Measurements from ENCODE around the gene RBM20. TPM values are rescaled to one million over a fixed set of nuclear protein-coding genes. Genes with fewer than 3 reads are reported as not detected.

RBM20 gene
- total RNA-seq, 1 donor from 2014 or later, result 0.58 TPM

DNA sequence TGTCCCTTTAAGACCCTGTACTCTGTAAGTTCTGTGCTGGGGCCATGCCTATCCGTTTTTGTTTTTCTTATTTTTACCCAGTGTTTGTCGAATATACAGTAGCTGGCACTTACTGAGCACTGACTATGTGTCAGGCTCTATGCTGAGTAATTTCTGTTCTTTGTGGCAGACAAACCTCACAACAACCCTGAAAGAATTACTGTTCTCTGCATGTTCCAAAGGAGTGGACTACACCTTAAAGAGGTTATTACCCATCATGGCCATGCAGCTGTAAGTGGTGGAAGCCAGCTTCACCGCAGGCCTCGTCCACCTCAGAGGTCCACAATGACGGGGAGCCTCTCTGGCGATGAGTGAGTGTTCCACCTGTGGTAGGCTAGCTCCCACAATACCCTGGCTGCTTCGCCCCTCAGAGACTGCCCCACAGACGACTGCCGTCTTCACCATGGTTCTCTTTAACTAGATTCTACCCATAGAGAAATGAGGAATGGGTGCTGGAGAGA lies 30.1 kb upstream of the RBM20 start:
- Mint-ChIP-seq H3K4me3 (no peak overlapping the region), H3K9me3 (no peaks in the 10 kb centered on the region), H3K27ac (ENCODE audit: unreplicated experiment) (no peak overlapping the region), H3K27me3 (ENCODE audit: low read depth) (no peaks in the 10 kb centered on the region), H3K36me3 (ENCODE audit: low read depth) (no peaks in the 10 kb centered on the region), H3K4me1 (peaks cover 6% of the 10 kb centered on the region)
- TF ChIP-seq, protein P1, sequence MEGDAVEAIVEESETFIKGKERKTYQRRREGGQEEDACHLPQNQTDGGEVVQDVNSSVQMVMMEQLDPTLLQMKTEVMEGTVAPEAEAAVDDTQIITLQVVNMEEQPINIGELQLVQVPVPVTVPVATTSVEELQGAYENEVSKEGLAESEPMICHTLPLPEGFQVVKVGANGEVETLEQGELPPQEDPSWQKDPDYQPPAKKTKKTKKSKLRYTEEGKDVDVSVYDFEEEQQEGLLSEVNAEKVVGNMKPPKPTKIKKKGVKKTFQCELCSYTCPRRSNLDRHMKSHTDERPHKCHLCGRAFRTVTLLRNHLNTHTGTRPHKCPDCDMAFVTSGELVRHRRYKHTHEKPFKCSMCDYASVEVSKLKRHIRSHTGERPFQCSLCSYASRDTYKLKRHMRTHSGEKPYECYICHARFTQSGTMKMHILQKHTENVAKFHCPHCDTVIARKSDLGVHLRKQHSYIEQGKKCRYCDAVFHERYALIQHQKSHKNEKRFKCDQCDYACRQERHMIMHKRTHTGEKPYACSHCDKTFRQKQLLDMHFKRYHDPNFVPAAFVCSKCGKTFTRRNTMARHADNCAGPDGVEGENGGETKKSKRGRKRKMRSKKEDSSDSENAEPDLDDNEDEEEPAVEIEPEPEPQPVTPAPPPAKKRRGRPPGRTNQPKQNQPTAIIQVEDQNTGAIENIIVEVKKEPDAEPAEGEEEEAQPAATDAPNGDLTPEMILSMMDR (conservative IDR thresholded peaks at IDR 0.05), result no peak
- no peak for DNase-seq (ENCODE audit: low read depth, low spot score)

DNA sequence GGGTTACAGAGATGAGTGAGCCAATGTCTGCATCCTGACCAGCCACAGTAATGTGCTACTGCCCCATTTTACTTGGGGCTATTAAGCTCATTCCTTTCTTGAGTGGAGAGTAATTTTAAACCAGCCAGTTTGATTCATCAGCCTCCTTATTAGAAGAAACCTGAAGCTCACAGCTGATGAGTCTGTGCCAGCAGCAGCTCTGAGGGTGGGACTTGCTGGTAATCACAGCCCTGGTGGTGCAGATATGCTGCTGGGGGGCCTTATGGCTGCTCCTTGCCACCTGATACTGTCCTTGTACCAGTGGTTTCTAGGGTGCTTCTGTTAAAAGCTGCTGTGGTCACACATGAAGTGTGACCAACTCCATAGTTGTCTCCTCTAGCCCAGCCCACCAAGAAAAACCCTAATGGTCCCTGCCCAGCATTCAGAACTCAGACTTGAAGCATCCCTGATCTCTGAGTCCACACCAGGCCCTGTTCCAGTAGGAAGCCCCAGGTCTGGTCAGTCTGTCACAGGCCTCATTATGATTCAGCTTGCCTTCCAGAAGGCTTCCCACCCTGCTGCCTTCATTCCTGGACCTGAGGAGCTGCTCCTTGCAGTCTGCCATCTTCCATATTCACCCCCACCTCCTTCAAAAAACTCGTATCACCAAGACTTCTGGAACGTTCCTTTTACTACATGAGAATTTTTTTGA lies 28.9 kb upstream of the RBM20 start:
- no peaks in the 10 kb centered on the region for H3K27me3 Mint-ChIP-seq (ENCODE audit: low read depth)
- H3K4me3 Mint-ChIP-seq, result no peak overlapping the region
- no peak for DNase-seq (ENCODE audit: low read depth, low spot score)
- peaks cover 4% of the 10 kb centered on the region for H3K4me1 Mint-ChIP-seq
- H3K27ac Mint-ChIP-seq (ENCODE audit: unreplicated experiment), result no peak overlapping the region
- TF ChIP-seq, protein P1 (conservative IDR thresholded peaks at IDR 0.05), result no peak
- H3K9me3 Mint-ChIP-seq, result no peaks in the 10 kb centered on the region
- H3K36me3 Mint-ChIP-seq (ENCODE audit: low read depth), result no peaks in the 10 kb centered on the region

DNA sequence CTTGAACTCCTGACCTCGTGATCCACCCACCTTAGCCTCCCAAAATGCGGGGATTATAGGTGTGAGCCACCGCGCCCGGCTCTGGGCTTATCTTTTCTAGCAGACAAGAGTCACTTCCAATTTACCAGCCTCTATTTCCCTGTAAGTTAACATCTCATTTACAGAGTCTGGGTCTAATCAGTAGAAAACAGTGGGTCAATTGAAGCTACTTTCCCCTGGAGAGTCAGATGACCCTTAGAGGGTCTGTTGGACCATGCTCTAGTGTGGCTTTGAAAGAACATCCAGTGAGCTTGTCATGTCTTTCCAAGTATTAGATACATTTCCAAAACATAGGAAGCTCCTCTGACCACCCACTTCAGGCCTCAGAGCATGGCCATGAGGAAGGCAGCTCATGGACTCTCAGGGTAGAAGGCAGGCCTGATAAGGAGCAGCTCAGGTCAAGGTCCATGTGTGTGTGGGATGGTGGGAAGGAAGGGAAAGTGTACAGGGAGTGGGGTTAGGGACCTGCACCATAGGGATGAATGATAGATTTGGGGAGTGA lies 27.6 kb upstream of the RBM20 start:
- TF ChIP-seq, protein P1 (conservative IDR thresholded peaks at IDR 0.05), result no peak
- no peak overlapping the region for H3K27ac Mint-ChIP-seq (ENCODE audit: unreplicated experiment)
- H3K36me3 Mint-ChIP-seq (ENCODE audit: low read depth), result no peaks in the 10 kb centered on the region
- no peak for DNase-seq (ENCODE audit: low read depth, low spot score)
- H3K4me1 Mint-ChIP-seq, result no peaks in the 10 kb centered on the region
- no peaks in the 10 kb centered on the region for H3K9me3 Mint-ChIP-seq
- no peak overlapping the region for H3K4me3 Mint-ChIP-seq
- H3K27me3 Mint-ChIP-seq (ENCODE audit: low read depth), result no peaks in the 10 kb centered on the region

DNA sequence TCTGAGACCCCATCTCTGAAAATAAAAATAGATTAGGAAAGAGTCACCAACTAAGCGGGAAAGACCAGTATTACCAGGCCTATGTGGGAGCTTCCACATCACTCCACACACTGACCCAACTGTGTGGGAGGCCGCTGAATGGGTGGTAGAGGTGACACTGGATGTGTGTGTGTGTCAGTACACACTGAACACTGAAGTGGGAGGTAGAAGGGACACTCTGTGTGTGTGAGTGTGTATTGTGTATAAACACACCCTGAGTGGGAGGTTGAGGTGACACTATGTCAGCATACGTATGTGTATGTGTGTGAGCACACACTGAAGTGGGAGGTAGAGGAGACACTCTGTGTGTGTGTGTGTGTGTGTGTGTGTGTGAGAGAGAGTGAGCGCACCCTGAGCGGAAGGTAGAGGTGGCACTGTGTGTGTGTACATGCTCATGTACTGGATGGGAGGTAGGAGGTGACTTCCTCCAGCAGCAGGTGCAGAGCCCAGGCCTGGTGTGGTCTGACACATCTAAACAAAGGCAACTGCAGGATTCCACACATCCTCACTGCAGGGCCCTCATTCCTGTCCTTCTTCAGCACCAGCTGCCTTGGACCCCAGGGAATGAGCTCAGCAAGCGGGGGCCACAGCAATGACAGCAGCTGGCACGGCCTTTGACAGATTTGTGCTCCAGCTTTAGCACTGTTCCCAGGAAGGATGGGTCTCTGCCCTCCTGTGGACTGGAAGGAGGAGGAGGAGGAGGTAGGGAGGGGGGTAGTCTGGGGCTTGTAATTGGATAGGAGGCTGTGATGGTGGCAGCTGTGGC lies 26.5 kb upstream of the RBM20 start:
- Mint-ChIP-seq H3K36me3 (ENCODE audit: low read depth) (no peaks in the 10 kb centered on the region), H3K4me1 (no peaks in the 10 kb centered on the region), H3K27me3 (ENCODE audit: low read depth) (no peaks in the 10 kb centered on the region), H3K4me3 (no peak overlapping the region), H3K9me3 (no peaks in the 10 kb centered on the region), H3K27ac (ENCODE audit: unreplicated experiment) (no peak overlapping the region)
- DNase-seq (ENCODE audit: low read depth, low spot score), result no peak
- TF ChIP-seq, protein P1 (conservative IDR thresholded peaks at IDR 0.05), result no peak

DNA sequence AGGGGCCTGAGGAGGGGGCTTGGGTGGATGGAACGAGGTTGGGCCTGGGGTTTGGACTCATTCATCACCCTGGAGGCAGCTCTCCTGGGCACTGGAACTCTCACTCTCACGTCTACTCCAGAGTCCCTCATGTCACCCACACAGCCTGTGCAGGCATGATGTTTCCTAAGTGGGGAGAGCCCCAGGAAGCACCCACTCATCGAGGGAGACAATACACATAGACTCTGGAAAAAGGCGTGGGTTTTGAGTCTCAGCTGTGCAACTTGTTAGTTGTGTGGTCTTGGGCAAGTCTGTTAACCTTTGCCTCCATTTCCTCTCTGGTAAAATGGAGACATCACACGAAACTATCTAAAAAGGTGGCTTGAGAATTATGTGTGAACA lies 25.9 kb upstream of the RBM20 start:
- Mint-ChIP-seq H3K36me3 (ENCODE audit: low read depth) (no peaks in the 10 kb centered on the region), H3K4me3 (no peak overlapping the region), H3K27ac (ENCODE audit: unreplicated experiment) (no peak overlapping the region), H3K9me3 (no peaks in the 10 kb centered on the region), H3K4me1 (no peaks in the 10 kb centered on the region), H3K27me3 (ENCODE audit: low read depth) (no peaks in the 10 kb centered on the region)
- no peak for DNase-seq (ENCODE audit: low read depth, low spot score)
- TF ChIP-seq, protein P1 (conservative IDR thresholded peaks at IDR 0.05), result no peak
